Stimulated activated CD4-positive, alpha-beta T cell treated with anti-CD3 and anti-CD28 coated beads, Interleukin-12 subunit alpha, Interleukin-12 subunit beta, amount 100 ng/mL, for 24 hours (primary cell): ENCODE measurements around the gene ATP2C2.
"Not testable (repeated sequence)": the region's sequence is repeated elsewhere in the genome, so short reads cannot be mapped to it uniquely, and the experiment has no call there.

Experiments used
- DNase-seq, 2 experiments: peaks; one replicate each; pipeline ENCODE4 v3.0.0-alpha.2; 2020; ENCODE audit warnings: low read depth in 2 of 2

ATP2C2 gene

GRCh38 chr16:84451010-84451676 lies 82.8 kb downstream of the ATP2C2 start:
- not testable (repeated sequence) for DNase-seq

- DNase-seq = no peak
Measured at GRCh38 chr16:84451781-84452180, 83.4 kb downstream of the ATP2C2 start.

GRCh38 chr16:84453061-84453752 lies 84.9 kb downstream of the ATP2C2 start:
- DNase-seq = no peak

- DNase-seq = no peak
Measured at GRCh38 chr16:84454611-84455010, 86.3 kb downstream of the ATP2C2 start.

GRCh38 chr16:84455031-84455430 lies 86.7 kb downstream of the ATP2C2 start:
- no peak for DNase-seq

- no peak for DNase-seq
Measured at GRCh38 chr16:84458606-84459532, 90.5 kb downstream of the ATP2C2 start.

- no peak for DNase-seq
Measured at GRCh38 chr16:84459533-84459894, 91.2 kb downstream of the ATP2C2 start.

GRCh38 chr16:84459941-84460405 lies 91.6 kb downstream of the ATP2C2 start:
- DNase-seq = no peak

- DNase-seq = no peak
Measured at GRCh38 chr16:84460406-84461028, 92.2 kb downstream of the ATP2C2 start.

- DNase-seq = no peak
Measured at GRCh38 chr16:84461029-84461412, 92.7 kb downstream of the ATP2C2 start.

GRCh38 chr16:84461413-84462295 lies 93.3 kb downstream of the ATP2C2 start:
- DNase-seq = no peak

GRCh38 chr16:84462296-84463210 lies 94.2 kb downstream of the ATP2C2 start:
- no peak for DNase-seq

GRCh38 chr16:84463221-84463620 lies 94.9 kb downstream of the ATP2C2 start:
- DNase-seq = no peak

- DNase-seq = no peak
Measured at GRCh38 chr16:84464116-84464515, 95.8 kb downstream of the ATP2C2 start.

GRCh38 chr16:84465154-84465553 lies 96.8 kb downstream of the ATP2C2 start:
- no peak for DNase-seq

- DNase-seq = no peak
Measured at GRCh38 chr16:84466692-84467091, 98.4 kb downstream of the ATP2C2 start.

GRCh38 chr16:84467256-84467655 lies 98.9 kb downstream of the ATP2C2 start:
- DNase-seq = no peak

GRCh38 chr16:84467709-84468108 lies 99.4 kb downstream of the ATP2C2 start:
- DNase-seq = no peak

- no peak for DNase-seq
Measured at GRCh38 chr16:84471316-84471715, 103.0 kb downstream of the ATP2C2 start.

- no peak for DNase-seq
Measured at GRCh38 chr16:84471966-84472365, 103.6 kb downstream of the ATP2C2 start.
